ENCODE results near the gene TBL1Y.

TBL1Y gene

DNA sequence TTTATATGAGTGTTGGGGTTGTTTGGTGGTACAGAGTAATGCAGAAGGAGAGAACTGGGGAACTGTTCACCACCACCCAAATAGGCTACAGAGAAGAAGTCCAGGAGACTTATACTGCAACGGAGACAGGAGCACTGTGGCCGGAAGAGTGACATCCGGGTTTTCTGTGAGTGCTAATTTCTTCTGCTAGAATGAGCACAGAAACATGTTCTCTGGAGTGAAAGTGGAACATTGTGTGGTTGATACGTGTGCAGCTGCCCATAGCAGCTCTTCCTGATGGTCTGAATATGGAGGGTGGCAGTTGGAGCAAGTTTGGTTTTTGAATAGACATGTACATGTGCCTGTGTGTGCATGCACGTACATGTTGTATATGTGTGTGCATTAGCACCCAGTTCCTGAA, 67.3 kb downstream of the TBL1Y start:
- no peak for DNase-seq (ENCODE audit: insufficient read length)
- TF ChIP-seq POLR2A (IDR thresholded peaks at IDR 0.05; ENCODE audit: low read depth, low read length) (no peak), TAF1 (IDR thresholded peaks at IDR 0.05; ENCODE audit: borderline replicate concordance, low read depth, low read length) (no peak), POLR2AphosphoS5 (IDR thresholded peaks at IDR 0.05; ENCODE audit: low read depth, low read length) (no peak)
- FAIRE-seq, result no peak

DNA sequence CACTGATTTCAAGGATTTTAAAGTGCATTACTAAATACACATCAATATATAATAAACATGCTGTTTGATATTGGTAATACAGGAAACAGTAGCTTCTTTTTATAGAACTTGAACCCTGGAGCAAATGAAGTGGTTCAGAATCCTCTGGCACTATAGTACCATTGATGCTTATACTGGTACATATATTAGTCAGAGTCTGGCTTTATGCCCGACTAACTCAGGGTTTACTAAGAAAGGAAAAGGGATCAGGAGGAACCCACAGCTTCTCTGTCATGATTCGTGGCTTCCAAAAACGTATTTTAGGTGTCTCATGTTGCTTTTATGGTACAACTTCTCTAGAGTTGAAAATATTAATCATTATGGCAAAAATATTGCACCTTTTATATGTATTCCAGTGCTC, 72.7 kb downstream of the TBL1Y start:
- TF ChIP-seq POLR2AphosphoS5 (IDR thresholded peaks at IDR 0.05; ENCODE audit: low read depth, low read length), result no peak
- TF ChIP-seq POLR2A (IDR thresholded peaks at IDR 0.05; ENCODE audit: low read depth, low read length), result no peak
- no peak for TF ChIP-seq TAF1 (IDR thresholded peaks at IDR 0.05; ENCODE audit: borderline replicate concordance, low read depth, low read length)
- FAIRE-seq (no peak), DNase-seq (ENCODE audit: insufficient read length) (no peak)

DNA sequence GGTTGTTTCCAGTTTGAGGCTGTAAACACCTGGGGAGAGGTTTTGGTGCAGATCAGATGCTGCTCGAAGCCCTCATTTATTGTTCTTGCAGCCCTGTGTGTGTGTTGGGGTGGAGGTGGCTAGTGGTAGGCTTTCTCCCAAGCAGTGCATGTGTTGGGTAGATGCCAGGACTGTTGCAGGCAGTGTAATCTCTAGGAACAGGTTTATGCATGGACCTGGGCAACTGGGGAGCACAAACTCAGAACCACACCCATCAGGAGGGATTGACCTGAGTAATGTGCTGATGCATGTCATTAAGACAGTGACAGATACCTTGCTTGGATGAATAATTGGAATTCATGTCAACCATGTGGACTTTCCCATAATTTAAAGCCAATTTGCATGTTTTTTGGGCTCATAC, 77.3 kb downstream of the TBL1Y start:
- no peak for TF ChIP-seq POLR2AphosphoS5 (IDR thresholded peaks at IDR 0.05; ENCODE audit: low read depth, low read length)
- TF ChIP-seq POLR2A (IDR thresholded peaks at IDR 0.05; ENCODE audit: low read depth, low read length), result no peak
- TF ChIP-seq TAF1 (IDR thresholded peaks at IDR 0.05; ENCODE audit: borderline replicate concordance, low read depth, low read length), result no peak
- DNase-seq (ENCODE audit: insufficient read length) (no peak), FAIRE-seq (no peak)

DNA sequence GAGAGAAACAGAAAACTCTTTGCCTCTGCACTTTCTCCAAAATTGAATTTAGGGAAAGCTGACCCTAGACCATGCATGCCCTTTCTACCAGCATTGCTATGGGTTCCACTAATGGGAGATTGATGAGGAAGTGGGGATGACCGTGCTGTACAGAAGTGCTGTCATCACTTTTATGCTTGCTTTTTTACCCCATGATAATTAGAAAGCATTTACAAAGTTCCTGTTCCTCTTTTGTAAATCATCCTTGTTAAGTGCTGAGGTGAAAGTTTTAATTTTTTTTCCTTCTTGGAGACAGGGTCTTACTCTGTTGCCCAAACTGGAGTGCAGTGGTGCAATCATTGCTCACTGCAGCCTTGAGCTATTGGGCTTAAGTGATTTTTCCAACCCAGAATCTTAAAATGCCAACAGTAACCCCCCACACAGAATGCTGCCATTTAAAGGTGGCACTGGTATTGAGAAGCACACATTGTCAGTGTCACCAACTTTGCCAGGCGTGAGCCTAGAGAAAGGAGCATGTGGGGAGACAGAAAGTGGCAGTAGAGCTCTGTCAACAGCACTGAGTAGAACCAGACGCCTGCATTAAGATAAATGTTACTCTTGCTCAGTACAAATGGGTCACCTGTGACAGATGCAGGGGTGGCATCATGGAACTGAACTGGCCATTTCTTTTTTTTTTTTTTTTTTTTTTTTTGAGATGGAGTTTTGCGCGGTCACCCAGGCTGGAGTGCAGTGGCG, 79.6 kb downstream of the TBL1Y start:
- TF ChIP-seq POLR2AphosphoS5 (IDR thresholded peaks at IDR 0.05; ENCODE audit: low read depth, low read length), result no peak
- TF ChIP-seq POLR2A (IDR thresholded peaks at IDR 0.05; ENCODE audit: low read depth, low read length), result no peak
- TF ChIP-seq TAF1 (IDR thresholded peaks at IDR 0.05; ENCODE audit: borderline replicate concordance, low read depth, low read length), result no peak
- no peak for DNase-seq (ENCODE audit: insufficient read length)
- FAIRE-seq, result no peak

DNA sequence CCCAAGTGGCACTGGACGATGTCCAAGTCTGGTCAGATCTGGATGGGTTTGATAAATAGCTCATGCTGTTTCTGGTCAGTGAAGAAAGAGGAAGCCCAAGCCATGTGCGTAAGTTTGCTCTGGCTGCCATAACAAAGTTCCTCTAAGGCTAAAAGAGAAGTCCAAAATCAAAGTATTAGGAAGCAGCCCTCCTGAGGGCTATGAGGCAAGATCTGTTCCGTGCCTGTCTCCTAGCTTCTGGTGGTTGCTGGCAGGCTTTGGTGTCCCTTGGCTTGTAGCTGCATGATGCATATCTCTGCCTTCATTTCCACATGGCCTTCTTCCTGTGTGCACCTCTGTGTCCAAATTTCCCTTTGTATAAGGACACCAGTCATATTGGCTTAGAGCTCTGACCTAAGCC, 81.5 kb downstream of the TBL1Y start:
- DNase-seq (ENCODE audit: insufficient read length) (no peak), FAIRE-seq (no peak)
- no peak for TF ChIP-seq POLR2AphosphoS5 (IDR thresholded peaks at IDR 0.05; ENCODE audit: low read depth, low read length)
- TF ChIP-seq POLR2A (IDR thresholded peaks at IDR 0.05; ENCODE audit: low read depth, low read length), result no peak
- no peak for TF ChIP-seq TAF1 (IDR thresholded peaks at IDR 0.05; ENCODE audit: borderline replicate concordance, low read depth, low read length)

DNA sequence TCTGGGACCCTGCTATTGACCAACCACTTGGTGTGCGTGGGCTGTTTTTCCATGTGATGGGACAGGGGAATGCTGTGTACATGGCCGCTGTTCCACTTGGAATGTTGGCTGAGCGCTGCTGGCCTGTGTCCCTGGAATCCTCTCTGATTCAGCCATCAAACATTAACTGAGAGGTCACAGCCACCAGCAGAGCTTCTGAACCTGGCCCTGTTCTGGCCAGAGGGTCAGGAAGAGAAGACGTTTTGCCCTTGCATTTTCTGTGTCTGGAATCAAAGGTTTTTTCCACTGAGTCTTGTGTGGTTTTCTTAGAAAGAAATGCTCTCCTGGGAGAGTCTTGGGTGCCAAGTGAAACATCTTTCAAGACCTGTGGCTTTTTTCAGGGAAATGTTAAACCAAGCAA, 85.5 kb downstream of the TBL1Y start:
- no peak for FAIRE-seq
- DNase-seq (ENCODE audit: insufficient read length), result no peak
- TF ChIP-seq POLR2AphosphoS5 (IDR thresholded peaks at IDR 0.05; ENCODE audit: low read depth, low read length), result no peak

DNA sequence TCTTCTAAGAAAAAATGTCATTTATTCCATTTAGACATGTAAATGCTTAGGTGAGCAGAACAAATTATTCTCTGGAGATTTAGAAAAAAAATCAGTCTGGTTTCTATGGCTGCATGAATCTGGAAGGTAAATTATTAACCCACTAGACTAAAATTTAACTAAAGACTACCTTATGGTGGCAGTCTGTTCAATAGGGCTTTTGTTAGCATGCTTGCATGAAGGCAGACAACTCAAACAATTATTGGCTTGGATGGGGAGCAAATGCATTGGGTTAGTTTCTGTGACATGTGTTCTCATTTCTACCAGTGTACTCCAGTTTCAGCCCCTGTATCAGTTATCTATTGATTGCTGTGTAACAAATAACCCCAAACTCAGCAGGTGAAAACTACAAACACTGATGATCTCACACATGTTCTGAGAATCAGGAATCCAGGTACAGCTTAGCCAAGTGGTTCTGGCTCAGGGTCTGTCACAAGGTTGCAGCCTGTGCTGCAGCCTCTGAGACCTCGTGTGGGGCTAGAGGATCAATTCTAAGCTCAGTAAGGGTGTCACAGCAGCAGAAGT, 87.1 kb downstream of the TBL1Y start:
- TF ChIP-seq POLR2A (IDR thresholded peaks at IDR 0.05; ENCODE audit: low read depth, low read length), result no peak
- DNase-seq (ENCODE audit: insufficient read length) (no peak), FAIRE-seq (no peak)

DNA sequence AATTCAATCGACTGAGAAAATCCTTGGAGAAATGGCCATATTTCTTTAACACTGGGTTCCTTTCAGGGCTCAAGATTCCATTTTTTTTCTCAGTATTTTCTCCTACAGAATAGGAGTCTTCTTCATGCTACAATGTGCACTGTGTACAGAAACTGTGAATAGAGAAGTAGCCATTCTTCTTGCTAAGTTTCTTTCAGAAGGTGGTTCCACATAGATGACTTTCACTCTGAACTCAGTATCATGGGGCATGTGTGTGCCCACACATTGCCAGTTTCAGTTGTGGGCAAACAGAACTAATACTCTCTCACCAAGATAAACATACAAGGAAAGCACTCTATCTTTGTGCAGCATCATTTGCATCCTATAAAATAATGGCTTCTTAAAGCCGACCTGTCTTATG, 89.4 kb downstream of the TBL1Y start:
- DNase-seq (ENCODE audit: insufficient read length) (no peak), FAIRE-seq (no peak)
- TF ChIP-seq POLR2A (IDR thresholded peaks at IDR 0.05; ENCODE audit: low read depth, low read length) (no peak), TAF1 (IDR thresholded peaks at IDR 0.05; ENCODE audit: borderline replicate concordance, low read depth, low read length) (no peak), POLR2AphosphoS5 (IDR thresholded peaks at IDR 0.05; ENCODE audit: low read depth, low read length) (no peak)

DNA sequence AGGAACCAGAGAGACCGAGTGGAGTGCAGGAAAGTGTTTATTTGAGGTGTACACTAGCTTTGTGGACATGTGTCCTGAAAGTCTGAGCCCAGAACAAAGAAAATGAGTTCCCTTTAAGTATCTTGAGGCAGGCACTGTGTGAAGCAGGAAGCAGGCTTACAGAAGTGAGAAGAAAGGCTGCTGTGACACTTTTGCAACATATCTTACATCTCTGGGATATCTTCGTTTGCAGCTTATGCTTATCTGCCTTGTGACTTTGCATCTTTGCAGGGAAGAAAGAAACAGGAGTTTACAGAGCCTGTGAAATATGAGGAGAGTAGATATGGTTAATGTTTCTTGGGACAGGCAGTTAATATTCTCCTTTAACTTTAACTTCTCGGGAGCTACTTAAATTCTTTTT, 92.1 kb downstream of the TBL1Y start:
- no peak for DNase-seq (ENCODE audit: insufficient read length)
- TF ChIP-seq TAF1 (IDR thresholded peaks at IDR 0.05; ENCODE audit: borderline replicate concordance, low read depth, low read length) (no peak), POLR2A (IDR thresholded peaks at IDR 0.05; ENCODE audit: low read depth, low read length) (no peak), POLR2AphosphoS5 (IDR thresholded peaks at IDR 0.05; ENCODE audit: low read depth, low read length) (no peak)
- FAIRE-seq, result no peak

DNA sequence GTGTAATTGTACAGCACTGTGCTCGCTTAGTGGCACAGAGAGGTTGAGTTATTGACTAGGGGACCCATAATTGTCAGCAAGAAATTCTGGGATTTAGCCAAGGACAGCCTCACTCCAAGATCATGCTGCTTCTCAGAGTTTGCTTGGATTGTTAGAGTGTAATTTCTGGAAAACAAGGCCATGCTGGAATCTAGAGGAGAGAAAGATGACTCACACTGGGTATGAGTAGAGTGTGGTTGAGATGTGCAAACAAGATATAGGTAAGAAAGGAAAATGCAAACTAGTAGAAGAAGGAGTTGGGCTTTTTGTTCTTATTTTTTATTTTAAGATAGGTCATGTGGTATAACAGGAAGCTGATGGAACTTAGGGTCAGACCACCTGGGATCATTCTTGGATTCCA, 97.4 kb downstream of the TBL1Y start:
- TF ChIP-seq TAF1 (IDR thresholded peaks at IDR 0.05; ENCODE audit: borderline replicate concordance, low read depth, low read length) (no peak), POLR2A (IDR thresholded peaks at IDR 0.05; ENCODE audit: low read depth, low read length) (no peak), POLR2AphosphoS5 (IDR thresholded peaks at IDR 0.05; ENCODE audit: low read depth, low read length) (no peak)
- DNase-seq (ENCODE audit: insufficient read length), result no peak
- FAIRE-seq, result no peak

DNA sequence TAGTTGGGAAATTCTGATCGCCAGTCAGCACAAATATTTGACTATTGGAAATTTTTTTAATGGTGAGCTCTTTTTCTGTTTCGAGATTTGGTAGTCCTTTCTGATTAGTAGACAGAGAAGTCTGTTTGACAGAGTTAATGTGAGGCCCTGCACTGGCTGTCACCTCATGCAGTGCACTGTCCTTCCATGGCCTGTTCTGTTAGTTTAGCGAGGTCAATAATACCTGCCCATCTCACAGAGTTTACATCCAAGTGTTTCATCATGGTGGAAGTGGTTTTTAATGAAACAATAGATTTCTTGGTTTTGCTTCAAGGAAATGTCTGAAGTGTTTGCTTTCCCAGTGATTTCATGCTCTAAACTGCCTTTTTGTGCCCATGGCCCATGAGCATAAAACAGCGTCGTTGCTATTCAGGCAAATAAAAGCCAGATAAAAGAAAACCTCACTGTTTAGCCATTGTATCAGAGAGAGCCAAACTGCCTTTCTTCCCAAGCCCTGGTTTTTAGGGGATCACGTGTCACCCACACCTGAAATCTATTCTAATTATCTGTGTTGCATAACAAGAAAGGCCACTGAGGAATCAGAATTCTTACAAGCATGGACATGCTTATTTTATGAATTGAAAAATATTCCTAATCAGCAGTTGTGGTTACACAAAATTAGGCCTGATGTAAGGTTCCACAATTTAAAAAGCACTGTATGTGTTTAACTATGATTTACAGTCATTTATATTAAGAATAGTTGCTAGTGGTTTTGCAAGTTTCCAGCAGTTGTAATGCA, 98.3 kb downstream of the TBL1Y start:
- TF ChIP-seq TAF1 (IDR thresholded peaks at IDR 0.05; ENCODE audit: borderline replicate concordance, low read depth, low read length) (no peak), POLR2A (IDR thresholded peaks at IDR 0.05; ENCODE audit: low read depth, low read length) (no peak), POLR2AphosphoS5 (IDR thresholded peaks at IDR 0.05; ENCODE audit: low read depth, low read length) (no peak)
- FAIRE-seq, result no peak
- no peak for DNase-seq (ENCODE audit: insufficient read length)

DNA sequence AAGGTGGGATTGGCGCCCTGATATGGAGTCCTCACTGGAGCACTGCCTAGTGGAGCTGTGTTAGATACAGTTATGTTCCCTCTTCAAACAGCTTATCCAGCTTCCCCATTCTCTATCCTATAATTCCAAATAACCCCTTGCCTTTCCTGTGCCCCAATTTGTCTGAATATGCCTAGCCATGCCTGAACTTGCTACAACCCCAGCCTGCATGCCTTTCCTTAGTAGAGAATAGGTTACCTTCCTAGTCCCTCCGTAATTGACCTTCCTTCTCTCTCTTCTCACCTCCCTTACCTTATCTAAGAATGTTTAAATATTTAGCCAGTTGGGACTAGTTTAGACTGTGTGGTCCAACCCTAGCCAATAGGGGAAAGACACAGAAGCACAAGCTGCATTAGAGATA, 102.6 kb downstream of the TBL1Y start:
- TF ChIP-seq POLR2AphosphoS5 (IDR thresholded peaks at IDR 0.05; ENCODE audit: low read depth, low read length), result no peak
- no peak for TF ChIP-seq POLR2A (IDR thresholded peaks at IDR 0.05; ENCODE audit: low read depth, low read length)
- no peak for TF ChIP-seq TAF1 (IDR thresholded peaks at IDR 0.05; ENCODE audit: borderline replicate concordance, low read depth, low read length)
- no peak for FAIRE-seq
- DNase-seq (ENCODE audit: insufficient read length), result no peak

All from GM12892 (cell line).